Vagina (tissue), 2 donors: Measurements from ENCODE around the gene IL22RA1.

Experiments
- CTCF ChIP-seq, 3 experiments: fragments of 450-650 bp in 2 of 3; fragments of 200-600 bp in 1 of 3; sonication (generic) in 1 of 3; IDR thresholded peaks; one replicate each; pipeline ENCODE4 v1.5.1; 2017 to 2019; ENCODE audit warnings: antibody characterized with exemption in 3 of 3, mild to moderate bottlenecking in 2 of 3, moderate library complexity in 2 of 3
- POLR2A ChIP-seq, 2 donors: fragments of 450-650 bp; IDR thresholded peaks; one replicate each; pipeline ENCODE4 v1.6.1; 2017; ENCODE audit warnings: antibody characterized with exemption in 2 of 2, mild to moderate bottlenecking in 2 of 2, moderate library complexity in 2 of 2

- TF ChIP-seq CTCF (IDR thresholded peaks at IDR 0.05) (no peak), POLR2A (IDR thresholded peaks at IDR 0.05) (no peak)
These were observed 2.2 kb downstream of the IL22RA1 start for GRCh38 chr1:24140741-24141181.
